Astrocyte (in vitro differentiated cells and primary cell): ENCODE measurements around the gene MORN1. TPM values are rescaled to one million over a fixed set of nuclear protein-coding genes. Genes with fewer than 3 reads are reported as not detected.

Experiments used
- DNase-seq: peaks from one replicate; pipeline ENCODE4 v3.0.0-alpha.2; 2010; ENCODE audit warnings: low read depth
- FAIRE-seq: peaks from 2 replicates; lab custom pipeline; 2011; peaks lifted over from hg19 to GRCh38; lab: Jason Lieb, UNC
- H2AFZ ChIP-seq: 2 replicates; pipeline ENCODE4 v1.6.0; 2012; ENCODE audit warnings: low read depth, low read length, inconsistent platforms
- H3K27ac ChIP-seq: 2 replicates; pipeline ENCODE4 v1.5.1; 2011; ENCODE audit warnings: low read depth, low read length, inconsistent platforms
- H3K27me3 ChIP-seq: 2 replicates; pipeline ENCODE4 v1.6.0; 2011; ENCODE audit warnings: low read length, inconsistent platforms; ENCODE audit not compliant: insufficient read depth
- H3K36me3 ChIP-seq: 2 replicates; pipeline ENCODE4 v1.5.1; 2011; ENCODE audit warnings: low read length, inconsistent platforms; ENCODE audit not compliant: insufficient read depth
- H3K4me1 ChIP-seq: 2 replicates; pipeline ENCODE4 v1.5.1; 2011; ENCODE audit warnings: low read length, inconsistent platforms; ENCODE audit not compliant: insufficient read depth
- H3K4me2 ChIP-seq: 2 replicates; pipeline ENCODE4 v1.6.0; 2012; ENCODE audit warnings: low read length, inconsistent platforms
- H3K4me3 ChIP-seq: 2 replicates; pipeline ENCODE4 v1.5.1; 2011; ENCODE audit warnings: low read depth, mild to moderate bottlenecking, low read length, inconsistent platforms; ENCODE audit not compliant: insufficient read depth
- H3K79me2 ChIP-seq: 2 replicates; pipeline ENCODE4 v1.6.0; 2012; ENCODE audit warnings: mild to moderate bottlenecking, low read length, inconsistent platforms; ENCODE audit not compliant: insufficient read depth
- H3K9ac ChIP-seq: 2 replicates; pipeline ENCODE4 v1.6.0; 2012; ENCODE audit warnings: mild to moderate bottlenecking, low read length, inconsistent platforms
- H3K9me3 ChIP-seq: 2 replicates; pipeline ENCODE4 v1.5.1; 2012; ENCODE audit warnings: low read depth, mild to moderate bottlenecking, low read length, inconsistent platforms; ENCODE audit not compliant: insufficient read depth
- H4K20me1 ChIP-seq: 2 replicates; pipeline ENCODE4 v1.6.0; 2012; ENCODE audit warnings: low read length, inconsistent platforms; ENCODE audit not compliant: insufficient read depth
- H3K27ac Mint-ChIP-seq: one replicate; pipeline ENCODE4 v1.8.0; 2021; ENCODE audit warnings: mild to moderate bottlenecking, mixed read lengths; ENCODE audit not compliant: unreplicated experiment
- H3K27me3 Mint-ChIP-seq: one replicate; pipeline ENCODE4 v1.8.0; 2021; ENCODE audit warnings: low read depth, mixed read lengths; ENCODE audit not compliant: unreplicated experiment
- H3K36me3 Mint-ChIP-seq: one replicate; pipeline ENCODE4 v1.8.0; 2021; ENCODE audit warnings: low read depth, mixed read lengths; ENCODE audit not compliant: unreplicated experiment
- H3K4me1 Mint-ChIP-seq: one replicate; pipeline ENCODE4 v1.8.0; 2021; ENCODE audit warnings: low read depth, mixed read lengths; ENCODE audit not compliant: unreplicated experiment
- H3K4me3 Mint-ChIP-seq: one replicate; pipeline ENCODE4 v1.8.0; 2021; ENCODE audit warnings: mild to moderate bottlenecking, moderate library complexity, mixed read lengths; ENCODE audit not compliant: unreplicated experiment
- H3K9me3 Mint-ChIP-seq: one replicate; pipeline ENCODE4 v1.8.0; 2021; ENCODE audit warnings: mild to moderate bottlenecking, mixed read lengths; ENCODE audit not compliant: unreplicated experiment
- EZH2 ChIP-seq: IDR thresholded peaks from 2 replicates; pipeline ENCODE4 v1.6.1; 2012; ENCODE audit warnings: mild to moderate bottlenecking, low read length, inconsistent platforms; ENCODE audit not compliant: insufficient read depth
- total RNA-seq: library from RNA; stranded (reverse); gene quantifications from 2 replicates; pipeline ENCODE4 v1.2.1, GENCODE V29; 2021
- TF ChIP-seq, protein P1 (sequence below): IDR thresholded peaks from 2 replicates; pipeline ENCODE4 v1.5.1; 2011; ENCODE audit warnings: low read depth, mild to moderate bottlenecking, inconsistent platforms, low read length, moderate library complexity; ENCODE audit not compliant: insufficient read depth

The MORN1 gene
- total RNA-seq, 1 donor from 2014 or later, result 9.2 TPM

DNA sequence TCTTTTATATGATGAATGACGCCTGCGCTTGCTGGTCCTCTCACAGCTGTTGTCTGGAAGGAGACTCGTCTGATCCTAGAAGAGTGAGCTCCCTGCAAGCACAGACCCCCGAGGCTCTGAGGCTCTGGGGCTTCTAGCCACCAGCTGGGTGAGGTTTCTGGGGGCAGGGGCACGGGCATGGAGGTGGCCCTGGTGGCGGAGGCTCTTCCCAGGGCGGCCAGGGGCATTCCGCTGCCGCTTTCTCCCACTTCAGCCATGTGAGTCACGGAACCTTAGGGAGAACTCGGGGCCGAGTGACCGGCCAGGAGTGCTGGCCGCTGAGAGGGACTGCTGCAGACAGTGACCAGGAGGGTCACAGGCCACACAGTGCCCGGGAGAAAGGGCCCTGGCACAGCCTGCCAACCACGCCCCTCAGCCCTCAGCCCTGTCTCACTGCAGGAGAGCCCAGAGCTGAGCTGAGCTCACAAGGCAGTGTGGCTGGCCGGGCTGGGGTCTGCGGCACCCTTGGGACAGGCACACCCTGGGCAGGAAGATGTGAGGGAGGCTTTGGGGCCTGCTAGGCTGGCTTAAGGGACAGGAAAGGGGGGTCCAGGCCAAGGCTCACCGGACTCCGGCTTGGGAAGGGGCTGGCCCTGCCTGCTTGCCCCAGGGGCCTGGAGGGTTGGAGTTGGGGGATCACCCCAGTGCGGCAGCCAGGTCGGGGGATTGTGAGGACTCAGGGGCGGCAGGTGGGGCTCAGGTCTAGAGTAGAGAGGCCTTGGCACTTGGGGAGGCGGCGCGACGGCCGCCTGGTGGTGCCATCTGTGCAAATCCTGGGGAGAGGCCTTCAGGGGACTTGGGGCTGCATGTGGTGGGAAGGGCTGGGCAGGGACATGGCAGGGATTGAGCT lies 35.7 kb downstream of the MORN1 start:
- H3K9ac ChIP-seq, result no peak overlapping the region
- no peak overlapping the region for H3K27ac ChIP-seq
- Mint-ChIP-seq H3K9me3 (peaks cover 2% of the 10 kb centered on the region), H3K27me3 (peaks cover 11% of the 10 kb centered on the region), H3K4me1 (no peaks in the 10 kb centered on the region), H3K36me3 (peaks cover 4% of the 10 kb centered on the region), H3K27ac (no peak overlapping the region), H3K4me3 (no peak overlapping the region)
- no peaks in the 10 kb centered on the region for H3K4me1 ChIP-seq
- FAIRE-seq (no peak), DNase-seq (no peak)
- no peaks in the 10 kb centered on the region for H3K27me3 ChIP-seq
- no peaks in the 10 kb centered on the region for H3K79me2 ChIP-seq
- H3K9me3 ChIP-seq, result no peaks in the 10 kb centered on the region
- no peak overlapping the region for H3K4me3 ChIP-seq
- H3K4me2 ChIP-seq, result no peak overlapping the region
- no peaks in the 10 kb centered on the region for H4K20me1 ChIP-seq
- no peak for TF ChIP-seq EZH2
- TF ChIP-seq, protein P1, sequence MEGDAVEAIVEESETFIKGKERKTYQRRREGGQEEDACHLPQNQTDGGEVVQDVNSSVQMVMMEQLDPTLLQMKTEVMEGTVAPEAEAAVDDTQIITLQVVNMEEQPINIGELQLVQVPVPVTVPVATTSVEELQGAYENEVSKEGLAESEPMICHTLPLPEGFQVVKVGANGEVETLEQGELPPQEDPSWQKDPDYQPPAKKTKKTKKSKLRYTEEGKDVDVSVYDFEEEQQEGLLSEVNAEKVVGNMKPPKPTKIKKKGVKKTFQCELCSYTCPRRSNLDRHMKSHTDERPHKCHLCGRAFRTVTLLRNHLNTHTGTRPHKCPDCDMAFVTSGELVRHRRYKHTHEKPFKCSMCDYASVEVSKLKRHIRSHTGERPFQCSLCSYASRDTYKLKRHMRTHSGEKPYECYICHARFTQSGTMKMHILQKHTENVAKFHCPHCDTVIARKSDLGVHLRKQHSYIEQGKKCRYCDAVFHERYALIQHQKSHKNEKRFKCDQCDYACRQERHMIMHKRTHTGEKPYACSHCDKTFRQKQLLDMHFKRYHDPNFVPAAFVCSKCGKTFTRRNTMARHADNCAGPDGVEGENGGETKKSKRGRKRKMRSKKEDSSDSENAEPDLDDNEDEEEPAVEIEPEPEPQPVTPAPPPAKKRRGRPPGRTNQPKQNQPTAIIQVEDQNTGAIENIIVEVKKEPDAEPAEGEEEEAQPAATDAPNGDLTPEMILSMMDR, result no peak
- H2AFZ ChIP-seq, result no peak overlapping the region
- no peaks in the 10 kb centered on the region for H3K36me3 ChIP-seq

DNA sequence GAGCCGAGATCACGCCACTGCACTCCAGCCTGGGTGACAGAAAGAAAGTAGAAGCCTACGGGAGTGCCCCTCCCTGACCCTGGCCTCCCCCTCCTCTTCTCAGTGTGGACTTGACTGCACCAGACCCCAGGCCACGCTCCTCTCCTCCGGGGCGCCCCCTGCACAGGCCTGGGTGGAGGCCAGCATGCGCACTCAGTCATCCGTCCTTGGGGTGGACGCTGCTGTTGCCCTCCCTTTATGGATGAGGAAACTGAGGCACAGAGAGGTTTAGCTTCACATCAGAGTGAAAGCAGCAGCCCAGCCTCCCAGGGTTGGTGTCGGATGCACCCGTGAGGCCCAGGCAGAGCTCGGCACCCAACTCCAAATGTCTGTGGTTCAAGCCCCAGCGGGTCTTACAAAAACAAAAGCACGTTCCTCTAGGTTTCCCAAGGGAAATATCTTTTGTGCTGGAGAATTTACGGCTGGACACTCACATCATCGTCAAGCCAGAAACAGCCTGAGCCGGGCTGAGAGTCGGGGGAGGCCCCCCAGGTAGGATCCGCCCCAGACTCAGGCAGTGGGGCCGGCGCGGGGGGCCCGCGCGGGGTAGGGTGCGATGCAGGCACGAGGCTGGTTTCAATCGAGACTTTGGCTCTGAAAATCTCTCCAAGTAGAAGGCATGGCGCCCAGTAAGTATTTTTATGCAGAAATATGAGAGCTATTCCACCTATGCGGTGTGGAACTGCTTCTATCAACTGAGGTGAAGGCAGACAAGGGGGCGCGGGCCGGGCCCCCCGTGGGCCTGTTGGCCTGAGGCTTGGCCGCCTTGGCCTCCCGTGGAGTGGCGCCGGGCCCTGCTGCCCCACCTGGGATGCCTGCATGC lies 36.6 kb downstream of the MORN1 start:
- no peak overlapping the region for H3K4me3 Mint-ChIP-seq
- H3K4me1 ChIP-seq, result no peaks in the 10 kb centered on the region
- peaks cover 2% of the 10 kb centered on the region for H3K9me3 Mint-ChIP-seq
- no peaks in the 10 kb centered on the region for H4K20me1 ChIP-seq
- H3K27ac Mint-ChIP-seq, result no peak overlapping the region
- H3K36me3 ChIP-seq, result no peaks in the 10 kb centered on the region
- no peaks in the 10 kb centered on the region for H3K9me3 ChIP-seq
- no peak overlapping the region for H3K27ac ChIP-seq
- H3K36me3 Mint-ChIP-seq, result peaks cover 4% of the 10 kb centered on the region
- FAIRE-seq (no peak), DNase-seq (no peak)
- H3K27me3 ChIP-seq, result no peaks in the 10 kb centered on the region
- H3K4me3 ChIP-seq, result no peak overlapping the region
- no peaks in the 10 kb centered on the region for H3K4me1 Mint-ChIP-seq
- no peak for TF ChIP-seq EZH2
- TF ChIP-seq, protein P1, result no peak
- H3K4me2 ChIP-seq, result no peak overlapping the region
- no peak overlapping the region for H3K9ac ChIP-seq
- no peak overlapping the region for H2AFZ ChIP-seq
- peaks cover 11% of the 10 kb centered on the region for H3K27me3 Mint-ChIP-seq
- H3K79me2 ChIP-seq, result no peaks in the 10 kb centered on the region
